ENCODE results near the gene DHX40.

DNA sequence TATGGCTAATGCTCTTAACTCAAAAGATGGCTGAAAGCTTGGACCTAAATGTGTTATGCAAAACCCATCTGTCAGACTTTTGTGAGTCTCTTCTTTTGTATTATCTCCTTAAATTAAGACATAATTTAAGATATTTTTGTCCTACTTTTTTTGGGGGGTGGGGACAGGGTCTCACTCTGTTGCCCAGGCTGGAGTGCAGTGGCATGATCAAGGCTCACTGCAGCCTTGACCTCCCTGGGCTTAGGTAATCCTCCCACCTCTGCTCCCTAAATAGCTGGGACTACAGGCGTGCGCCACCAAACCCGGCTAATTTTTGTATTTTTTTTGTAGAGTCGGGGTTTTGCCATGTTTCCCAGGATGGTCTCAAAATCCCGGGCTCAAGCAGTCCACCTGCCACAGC, 61.3 kb downstream of the DHX40 start:
- TF ChIP-seq CTCF (IDR thresholded peaks at IDR 0.05 in 8 of 11, conservative IDR thresholded peaks at IDR 0.05 in 3 of 11) (no peak), POLR2AphosphoS5 (IDR thresholded peaks at IDR 0.05) (no peak)
